ENCODE data around the gene GABARAPL1.

GABARAPL1 gene

GRCh38 chr12:10211940-10212738, 538 bp upstream of the GABARAPL1 start (continued):
- TF ChIP-seq, protein P1, sequence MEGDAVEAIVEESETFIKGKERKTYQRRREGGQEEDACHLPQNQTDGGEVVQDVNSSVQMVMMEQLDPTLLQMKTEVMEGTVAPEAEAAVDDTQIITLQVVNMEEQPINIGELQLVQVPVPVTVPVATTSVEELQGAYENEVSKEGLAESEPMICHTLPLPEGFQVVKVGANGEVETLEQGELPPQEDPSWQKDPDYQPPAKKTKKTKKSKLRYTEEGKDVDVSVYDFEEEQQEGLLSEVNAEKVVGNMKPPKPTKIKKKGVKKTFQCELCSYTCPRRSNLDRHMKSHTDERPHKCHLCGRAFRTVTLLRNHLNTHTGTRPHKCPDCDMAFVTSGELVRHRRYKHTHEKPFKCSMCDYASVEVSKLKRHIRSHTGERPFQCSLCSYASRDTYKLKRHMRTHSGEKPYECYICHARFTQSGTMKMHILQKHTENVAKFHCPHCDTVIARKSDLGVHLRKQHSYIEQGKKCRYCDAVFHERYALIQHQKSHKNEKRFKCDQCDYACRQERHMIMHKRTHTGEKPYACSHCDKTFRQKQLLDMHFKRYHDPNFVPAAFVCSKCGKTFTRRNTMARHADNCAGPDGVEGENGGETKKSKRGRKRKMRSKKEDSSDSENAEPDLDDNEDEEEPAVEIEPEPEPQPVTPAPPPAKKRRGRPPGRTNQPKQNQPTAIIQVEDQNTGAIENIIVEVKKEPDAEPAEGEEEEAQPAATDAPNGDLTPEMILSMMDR (tag by site-specific recombination; IDR thresholded peaks at IDR 0.05): no peak
- TF ChIP-seq ATF2 (tag by site-specific recombination; IDR thresholded peaks at IDR 0.05; ENCODE audit: low read depth) (peak; percentile 85), ZNF311 (tag by site-specific recombination; IDR thresholded peaks at IDR 0.05; ENCODE audit: borderline replicate concordance) (no peak), ZNF571 (tag by site-specific recombination; IDR thresholded peaks at IDR 0.05) (no peak), ZNF707 (tag by site-specific recombination; IDR thresholded peaks at IDR 0.05) (no peak), EGR2 (tag by site-specific recombination; IDR thresholded peaks at IDR 0.05; ENCODE audit: low read depth) (0 out of 2 replicates have a peak, but pooled peaks have one; percentile 19), ZNF280C (tag by site-specific recombination; IDR thresholded peaks at IDR 0.05) (no peak), KLF7 (tag by site-specific recombination; IDR thresholded peaks at IDR 0.05; ENCODE audit: borderline replicate concordance) (peak; percentile 79), ZFP37 (tag by site-specific recombination; IDR thresholded peaks at IDR 0.05) (peak; percentile 65), AEBP2 (tag by site-specific recombination; IDR thresholded peaks at IDR 0.05; ENCODE audit: borderline replicate concordance) (no peak), ZNF121 (tag by site-specific recombination; IDR thresholded peaks at IDR 0.05) (peak; percentile 95), ZNF792 (tag by site-specific recombination; IDR thresholded peaks at IDR 0.05) (peak; percentile 87; the same call in 1 of the 2 replicates), ZNF416 (tag by site-specific recombination; IDR thresholded peaks at IDR 0.05) (no peak), ZNF366 (tag by site-specific recombination; conservative IDR thresholded peaks at IDR 0.05) (peak; percentile 99), ZNF843 (tag by site-specific recombination; IDR thresholded peaks at IDR 0.05) (peak; percentile 86), ZNF266 (tag by site-specific recombination; IDR thresholded peaks at IDR 0.05; ENCODE audit: low read depth) (no peak), ZNF37A (tag by site-specific recombination; IDR thresholded peaks at IDR 0.05) (no peak), ZNF221 (tag by site-specific recombination; IDR thresholded peaks at IDR 0.05; ENCODE audit: borderline replicate concordance) (no peak), HOXA7 (CRISPR knock-in tag; IDR thresholded peaks at IDR 0.05; ENCODE audit: borderline replicate concordance) (no peak), WT1 (tag by site-specific recombination; IDR thresholded peaks at IDR 0.05) (peak; percentile 79), RBAK (tag by site-specific recombination; IDR thresholded peaks at IDR 0.05) (no peak), ZFP69B (tag by site-specific recombination; IDR thresholded peaks at IDR 0.05) (no peak; the same call in 1 of the 2 replicates), ZNF530 (tag by site-specific recombination; IDR thresholded peaks at IDR 0.05; ENCODE audit: low read depth) (no peak)
- TF ChIP-seq, protein P2, sequence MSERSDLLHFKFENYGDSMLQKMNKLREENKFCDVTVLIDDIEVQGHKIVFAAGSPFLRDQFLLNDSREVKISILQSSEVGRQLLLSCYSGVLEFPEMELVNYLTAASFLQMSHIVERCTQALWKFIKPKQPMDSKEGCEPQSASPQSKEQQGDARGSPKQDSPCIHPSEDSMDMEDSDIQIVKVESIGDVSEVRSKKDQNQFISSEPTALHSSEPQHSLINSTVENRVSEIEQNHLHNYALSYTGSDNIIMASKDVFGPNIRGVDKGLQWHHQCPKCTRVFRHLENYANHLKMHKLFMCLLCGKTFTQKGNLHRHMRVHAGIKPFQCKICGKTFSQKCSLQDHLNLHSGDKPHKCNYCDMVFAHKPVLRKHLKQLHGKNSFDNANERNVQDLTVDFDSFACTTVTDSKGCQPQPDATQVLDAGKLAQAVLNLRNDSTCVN (tag by site-specific recombination; optimal IDR thresholded peaks at IDR 0.05): peak; percentile 77
- TF ChIP-seq, protein P3, sequence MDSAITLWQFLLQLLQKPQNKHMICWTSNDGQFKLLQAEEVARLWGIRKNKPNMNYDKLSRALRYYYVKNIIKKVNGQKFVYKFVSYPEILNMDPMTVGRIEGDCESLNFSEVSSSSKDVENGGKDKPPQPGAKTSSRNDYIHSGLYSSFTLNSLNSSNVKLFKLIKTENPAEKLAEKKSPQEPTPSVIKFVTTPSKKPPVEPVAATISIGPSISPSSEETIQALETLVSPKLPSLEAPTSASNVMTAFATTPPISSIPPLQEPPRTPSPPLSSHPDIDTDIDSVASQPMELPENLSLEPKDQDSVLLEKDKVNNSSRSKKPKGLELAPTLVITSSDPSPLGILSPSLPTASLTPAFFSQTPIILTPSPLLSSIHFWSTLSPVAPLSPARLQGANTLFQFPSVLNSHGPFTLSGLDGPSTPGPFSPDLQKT (IDR thresholded peaks at IDR 0.05; ENCODE audit: borderline replicate concordance, low read depth, low read length): no peak
- TF ChIP-seq, protein P4, sequence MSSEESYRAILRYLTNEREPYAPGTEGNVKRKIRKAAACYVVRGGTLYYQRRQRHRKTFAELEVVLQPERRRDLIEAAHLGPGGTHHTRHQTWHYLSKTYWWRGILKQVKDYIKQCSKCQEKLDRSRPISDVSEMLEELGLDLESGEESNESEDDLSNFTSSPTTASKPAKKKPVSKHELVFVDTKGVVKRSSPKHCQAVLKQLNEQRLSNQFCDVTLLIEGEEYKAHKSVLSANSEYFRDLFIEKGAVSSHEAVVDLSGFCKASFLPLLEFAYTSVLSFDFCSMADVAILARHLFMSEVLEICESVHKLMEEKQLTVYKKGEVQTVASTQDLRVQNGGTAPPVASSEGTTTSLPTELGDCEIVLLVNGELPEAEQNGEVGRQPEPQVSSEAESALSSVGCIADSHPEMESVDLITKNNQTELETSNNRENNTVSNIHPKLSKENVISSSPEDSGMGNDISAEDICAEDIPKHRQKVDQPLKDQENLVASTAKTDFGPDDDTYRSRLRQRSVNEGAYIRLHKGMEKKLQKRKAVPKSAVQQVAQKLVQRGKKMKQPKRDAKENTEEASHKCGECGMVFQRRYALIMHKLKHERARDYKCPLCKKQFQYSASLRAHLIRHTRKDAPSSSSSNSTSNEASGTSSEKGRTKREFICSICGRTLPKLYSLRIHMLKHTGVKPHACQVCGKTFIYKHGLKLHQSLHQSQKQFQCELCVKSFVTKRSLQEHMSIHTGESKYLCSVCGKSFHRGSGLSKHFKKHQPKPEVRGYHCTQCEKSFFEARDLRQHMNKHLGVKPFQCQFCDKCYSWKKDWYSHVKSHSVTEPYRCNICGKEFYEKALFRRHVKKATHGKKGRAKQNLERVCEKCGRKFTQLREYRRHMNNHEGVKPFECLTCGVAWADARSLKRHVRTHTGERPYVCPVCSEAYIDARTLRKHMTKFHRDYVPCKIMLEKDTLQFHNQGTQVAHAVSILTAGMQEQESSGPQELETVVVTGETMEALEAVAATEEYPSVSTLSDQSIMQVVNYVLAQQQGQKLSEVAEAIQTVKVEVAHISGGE (tag by site-specific recombination; conservative IDR thresholded peaks at IDR 0.05; ENCODE audit: low read depth): 0 out of 2 replicates have a peak, but pooled peaks have one; percentile 14

Measured in HEK293 (cell line).